Measurements from ENCODE around the gene SFXN5. TPM values are rescaled to one million over a fixed set of nuclear protein-coding genes. Genes with fewer than 3 reads are reported as not detected.

SFXN5 gene
- total RNA-seq, 1 donor, result 17.0 TPM

- no peaks in the 10 kb centered on the region for H3K79me2 ChIP-seq (ENCODE audit: insufficient read depth, low read length)
- no peak overlapping the region for H3K27ac ChIP-seq (ENCODE audit: low read depth, low read length)
- TF ChIP-seq, protein P1, sequence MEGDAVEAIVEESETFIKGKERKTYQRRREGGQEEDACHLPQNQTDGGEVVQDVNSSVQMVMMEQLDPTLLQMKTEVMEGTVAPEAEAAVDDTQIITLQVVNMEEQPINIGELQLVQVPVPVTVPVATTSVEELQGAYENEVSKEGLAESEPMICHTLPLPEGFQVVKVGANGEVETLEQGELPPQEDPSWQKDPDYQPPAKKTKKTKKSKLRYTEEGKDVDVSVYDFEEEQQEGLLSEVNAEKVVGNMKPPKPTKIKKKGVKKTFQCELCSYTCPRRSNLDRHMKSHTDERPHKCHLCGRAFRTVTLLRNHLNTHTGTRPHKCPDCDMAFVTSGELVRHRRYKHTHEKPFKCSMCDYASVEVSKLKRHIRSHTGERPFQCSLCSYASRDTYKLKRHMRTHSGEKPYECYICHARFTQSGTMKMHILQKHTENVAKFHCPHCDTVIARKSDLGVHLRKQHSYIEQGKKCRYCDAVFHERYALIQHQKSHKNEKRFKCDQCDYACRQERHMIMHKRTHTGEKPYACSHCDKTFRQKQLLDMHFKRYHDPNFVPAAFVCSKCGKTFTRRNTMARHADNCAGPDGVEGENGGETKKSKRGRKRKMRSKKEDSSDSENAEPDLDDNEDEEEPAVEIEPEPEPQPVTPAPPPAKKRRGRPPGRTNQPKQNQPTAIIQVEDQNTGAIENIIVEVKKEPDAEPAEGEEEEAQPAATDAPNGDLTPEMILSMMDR (IDR thresholded peaks at IDR 0.05; ENCODE audit: extremely low read depth, low read depth, low read length), result no peak
- peaks cover 55% of the 10 kb centered on the region for H3K27me3 ChIP-seq (ENCODE audit: insufficient read depth, low read length)
- H3K36me3 ChIP-seq (ENCODE audit: insufficient read depth, low read length), result no peaks in the 10 kb centered on the region
- no peaks in the 10 kb centered on the region for H3K9me3 ChIP-seq (ENCODE audit: low read depth, low read length)
- H4K20me1 ChIP-seq (ENCODE audit: insufficient read depth, low read length), result peaks cover 2% of the 10 kb centered on the region
- no peak overlapping the region for H2AFZ ChIP-seq (ENCODE audit: low read length)
- H3K4me3 ChIP-seq (ENCODE audit: insufficient read depth, low read length), result no peak overlapping the region
- no peak for DNase-seq (ENCODE audit: insufficient read length, low spot score, missing footprints)
- peaks cover 11% of the 10 kb centered on the region for H3K4me1 ChIP-seq (ENCODE audit: insufficient read depth, low read length)
- H3K4me2 ChIP-seq (ENCODE audit: insufficient read depth, low read length), result no peak overlapping the region
Observed at GRCh38 chr2:72896446-72896845, 175.1 kb downstream of the SFXN5 start.

DNA sequence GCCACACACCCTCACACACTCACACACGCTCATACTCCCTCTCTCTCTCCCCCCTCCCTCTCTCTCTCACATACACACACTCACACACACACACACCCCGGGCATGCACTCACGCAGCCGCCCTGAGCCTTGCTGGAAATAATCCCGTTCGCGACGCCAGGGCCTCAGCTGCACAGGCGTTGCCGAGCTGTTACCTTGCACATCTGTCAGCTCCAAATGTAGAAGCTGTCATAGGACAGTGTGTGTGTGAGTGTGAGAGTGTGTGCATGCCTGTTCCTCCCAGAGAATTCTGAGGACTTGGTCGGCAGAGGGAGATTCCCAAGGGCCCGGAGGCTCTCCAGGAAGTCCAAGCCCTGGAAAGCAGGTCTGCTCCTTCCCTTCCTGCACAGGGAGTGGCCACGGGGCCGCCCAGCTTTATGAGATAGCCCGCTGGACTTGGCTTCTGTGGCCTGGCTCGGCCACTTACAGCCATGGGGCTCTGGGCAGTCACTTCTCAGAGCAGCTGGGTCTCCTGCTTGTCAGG lies 175.7 kb downstream of the SFXN5 start:
- Histone ChIP-seq H3K4me3 (ENCODE audit: insufficient read depth, low read length) (peak overlapping the region; percentile 55), H2AFZ (ENCODE audit: low read length) (peak overlapping the region; percentile 78), H3K4me1 (ENCODE audit: insufficient read depth, low read length) (peaks cover 11% of the 10 kb centered on the region), H4K20me1 (ENCODE audit: insufficient read depth, low read length) (peaks cover 2% of the 10 kb centered on the region), H3K79me2 (ENCODE audit: insufficient read depth, low read length) (no peaks in the 10 kb centered on the region), H3K27me3 (ENCODE audit: insufficient read depth, low read length) (peaks cover 50% of the 10 kb centered on the region), H3K36me3 (ENCODE audit: insufficient read depth, low read length) (no peaks in the 10 kb centered on the region), H3K9me3 (ENCODE audit: low read depth, low read length) (no peaks in the 10 kb centered on the region), H3K27ac (ENCODE audit: low read depth, low read length) (no peak overlapping the region), H3K4me2 (ENCODE audit: insufficient read depth, low read length) (peak overlapping the region; percentile 80)
- TF ChIP-seq, protein P1 (IDR thresholded peaks at IDR 0.05; ENCODE audit: extremely low read depth, low read depth, low read length), result no peak
- no peak for DNase-seq (ENCODE audit: insufficient read length, low spot score, missing footprints)

GRCh38 chr2:72895154-72895553 lies 176.4 kb downstream of the SFXN5 start:
- peaks cover 2% of the 10 kb centered on the region for H4K20me1 ChIP-seq (ENCODE audit: insufficient read depth, low read length)
- H3K4me3 ChIP-seq (ENCODE audit: insufficient read depth, low read length), result no peak overlapping the region
- no peaks in the 10 kb centered on the region for H3K9me3 ChIP-seq (ENCODE audit: low read depth, low read length)
- H3K36me3 ChIP-seq (ENCODE audit: insufficient read depth, low read length), result no peaks in the 10 kb centered on the region
- TF ChIP-seq, protein P1 (IDR thresholded peaks at IDR 0.05; ENCODE audit: extremely low read depth, low read depth, low read length), result no peak
- no peaks in the 10 kb centered on the region for H3K79me2 ChIP-seq (ENCODE audit: insufficient read depth, low read length)
- peaks cover 11% of the 10 kb centered on the region for H3K4me1 ChIP-seq (ENCODE audit: insufficient read depth, low read length)
- H3K27ac ChIP-seq (ENCODE audit: low read depth, low read length), result no peak overlapping the region
- DNase-seq (ENCODE audit: insufficient read length, low spot score, missing footprints), result no peak
- H2AFZ ChIP-seq (ENCODE audit: low read length), result peak overlapping the region; percentile 78
- peak overlapping the region; percentile 80 for H3K4me2 ChIP-seq (ENCODE audit: insufficient read depth, low read length)
- peaks cover 43% of the 10 kb centered on the region for H3K27me3 ChIP-seq (ENCODE audit: insufficient read depth, low read length)

DNA sequence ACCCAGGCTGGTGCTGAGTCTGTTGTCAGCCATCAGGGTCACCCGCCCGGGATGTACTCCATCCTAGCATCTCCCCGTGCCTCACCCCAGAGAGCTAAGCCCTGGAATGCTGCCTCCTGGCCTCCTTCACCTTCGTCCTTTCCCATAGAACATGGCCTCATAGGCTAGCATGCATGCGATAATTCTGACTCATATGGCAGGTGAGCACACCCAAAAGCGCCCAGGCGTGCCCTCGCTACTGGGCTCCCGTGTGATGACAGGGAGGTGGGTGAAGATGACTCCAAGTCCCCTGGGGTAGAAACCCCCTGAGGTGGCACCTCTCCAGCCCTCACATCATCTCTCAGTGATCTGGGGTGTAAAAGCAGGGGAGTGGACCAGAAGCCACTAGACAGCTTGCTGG lies 177.0 kb downstream of the SFXN5 start:
- Histone ChIP-seq H3K4me3 (ENCODE audit: insufficient read depth, low read length) (no peak overlapping the region), H3K4me1 (ENCODE audit: insufficient read depth, low read length) (peaks cover 11% of the 10 kb centered on the region), H3K4me2 (ENCODE audit: insufficient read depth, low read length) (no peak overlapping the region), H3K27ac (ENCODE audit: low read depth, low read length) (no peak overlapping the region), H3K9me3 (ENCODE audit: low read depth, low read length) (no peaks in the 10 kb centered on the region), H4K20me1 (ENCODE audit: insufficient read depth, low read length) (peaks cover 6% of the 10 kb centered on the region), H3K79me2 (ENCODE audit: insufficient read depth, low read length) (no peaks in the 10 kb centered on the region), H3K36me3 (ENCODE audit: insufficient read depth, low read length) (no peaks in the 10 kb centered on the region), H2AFZ (ENCODE audit: low read length) (no peak overlapping the region), H3K27me3 (ENCODE audit: insufficient read depth, low read length) (peaks cover 36% of the 10 kb centered on the region)
- TF ChIP-seq, protein P1 (IDR thresholded peaks at IDR 0.05; ENCODE audit: extremely low read depth, low read depth, low read length), result no peak
- no peak for DNase-seq (ENCODE audit: insufficient read length, low spot score, missing footprints)
